Kidney (tissue), 14 donors: ENCODE data around the gene WFS1. TPM values are rescaled to one million over a fixed set of nuclear protein-coding genes. Genes with fewer than 3 reads are reported as not detected.

Experiments
- DNase-seq, 5 donors: peaks; one replicate each; pipeline ENCODE4 v3.0.0-alpha.2; 2013 to 2020
- FAIRE-seq: peaks from 2 replicates; lab custom pipeline; 2012; peaks lifted over from hg19 to GRCh38; lab: Jason Lieb, UNC
- H3K27ac ChIP-seq, 2 donors: one replicate each; pipeline ENCODE4 v1.7.0; 2013; ENCODE audit warnings: low read depth in 2 of 2, low read length in 2 of 2, inconsistent platforms in 1 of 2
- H3K27me3 ChIP-seq: one replicate; pipeline ENCODE4 v1.7.1; 2013; ENCODE audit warnings: low read length, inconsistent platforms; ENCODE audit not compliant: control insufficient read depth, insufficient read depth
- H3K36me3 ChIP-seq, 3 donors: one replicate each; pipeline versions ENCODE4 v1.7.0 to v1.7.1; 2013; ENCODE audit warnings: low read length in 3 of 3, control low read depth in 1 of 3, inconsistent platforms in 1 of 3; ENCODE audit not compliant: insufficient read depth in 3 of 3, control insufficient read depth in 2 of 3
- H3K4me1 ChIP-seq, 3 donors: one replicate each; pipeline versions ENCODE4 v1.7.0 to v1.7.1; 2013; ENCODE audit warnings: low read length in 3 of 3, inconsistent platforms in 1 of 3, low read depth in 1 of 3; ENCODE audit not compliant: control insufficient read depth in 2 of 3, insufficient read depth in 2 of 3
- H3K4me3 ChIP-seq, 3 donors: one replicate each; pipeline versions ENCODE4 v1.7.0 to v1.8.1; 2013; ENCODE audit warnings: low read length in 3 of 3, control low read depth in 1 of 3, inconsistent platforms in 1 of 3
- H3K9ac ChIP-seq, 3 donors: one replicate each; pipeline versions ENCODE4 v1.7.0 to v1.7.1; 2013; ENCODE audit warnings: low read length in 3 of 3, control low read depth in 1 of 3, inconsistent platforms in 1 of 3
- H3K9me3 ChIP-seq, 3 donors: one replicate each; pipeline versions ENCODE4 v1.7.0 to v1.7.1; 2013; ENCODE audit warnings: low read length in 3 of 3, control low read depth in 1 of 3, inconsistent platforms in 1 of 3; ENCODE audit not compliant: control insufficient read depth in 2 of 3, insufficient read depth in 1 of 3
- CTCF ChIP-seq: IDR thresholded peaks from 3 replicates; pipeline ENCODE4 v1.5.1; 2012; ENCODE audit warnings: mild to moderate bottlenecking, moderate library complexity, borderline replicate concordance; ENCODE audit not compliant: insufficient read depth; ENCODE audit errors: extremely low read depth
- intact Hi-C: fragments of 100-400 bp; cut with DNase I; formaldehyde crosslinking; loops from one replicate; pipeline ENCODE4 v1.11.1; 2022
- polyA plus RNA-seq: library from polyadenylated mRNA; stranded (reverse); fragments of 350-450 nt; fragmentation: Illumina TruSeq; extraction: RNeasy Lipid Tissue Mini Kit (QIAGEN cat#74804); gene quantifications from one replicate; pipeline ENCODE4 v1.2.3, GENCODE V29; 2014; ENCODE audit warnings: low read depth, low replicate concordance; ENCODE audit not compliant: insufficient read depth
- total RNA-seq: library from RNA; stranded (reverse); fragmentation: NEBNext Ultra II Directional; extraction: Animal tissue kit (Norgen Biotek cat#: 25700); gene quantifications from one replicate; pipeline ENCODE4 v1.2.1, GENCODE V29; 2021
- donor health status: control.
- donor health status: control.
- donor health status: control.
- donor health status: control.
- donor health status: control.
- donor health status: DM: yes; HTN: yes; CAD: no.
- donor health status: Normal renal cell carcinoma (clear cell type).

WFS1 gene
- total and polyA plus RNA-seq, 2 donors from 2014 or later: 20.8 to 31.4 TPM

GRCh38 chr4:6306299-6306698, 36.6 kb downstream of the WFS1 start:
- Histone ChIP-seq H3K9ac (no peak overlapping the region), H3K27ac (no peak overlapping the region), H3K9me3 (no peaks in the 10 kb centered on the region), H3K4me1 (peaks cover 0 to 4% (median 0%) of the 10 kb centered on the region in 3 donors), H3K27me3 (no peaks in the 10 kb centered on the region), H3K36me3 (peaks cover 0 to 6% (median 0%) of the 10 kb centered on the region in 3 donors), H3K4me3 (no peak overlapping the region)
- FAIRE-seq (no peak), DNase-seq (no peak)
- no peak for TF ChIP-seq CTCF
- intact Hi-C loops: no loop called here

GRCh38 chr4:6307230-6307629, 37.6 kb downstream of the WFS1 start:
- Histone ChIP-seq H3K9me3 (no peaks in the 10 kb centered on the region), H3K27me3 (no peaks in the 10 kb centered on the region), H3K36me3 (peaks cover 0 to 2% (median 0%) of the 10 kb centered on the region in 3 donors), H3K4me3 (no peak overlapping the region), H3K9ac (no peak overlapping the region), H3K4me1 (peaks cover 0 to 4% (median 0%) of the 10 kb centered on the region in 3 donors), H3K27ac (no peak overlapping the region)
- TF ChIP-seq CTCF: no peak
- DNase-seq (no peak), FAIRE-seq (no peak)
- intact Hi-C loops: no loop called here

- Histone ChIP-seq H3K9ac (no peak overlapping the region), H3K27ac (no peak overlapping the region), H3K36me3 (peaks cover 0 to 2% (median 0%) of the 10 kb centered on the region in 3 donors), H3K27me3 (no peaks in the 10 kb centered on the region), H3K4me3 (no peak overlapping the region), H3K9me3 (no peaks in the 10 kb centered on the region), H3K4me1 (peaks cover 0 to 4% (median 0%) of the 10 kb centered on the region in 3 donors)
- intact Hi-C loops: no loop called here
- no peak for TF ChIP-seq CTCF
- FAIRE-seq (no peak), DNase-seq (no peak)
Observed at GRCh38 chr4:6307891-6308290, 38.2 kb downstream of the WFS1 start.
